22Rv1 (cell line): ENCODE results near the gene SQSTM1.

Experiments
- H3K27ac ChIP-seq: fragments of 450-650 bp; 2 replicates; pipeline ENCODE4 v1.5.1; 2017
- ZFX ChIP-seq: fragments of 450-650 bp; IDR thresholded peaks from 2 replicates; pipeline ENCODE4 v1.6.1; 2017; ENCODE audit warnings: antibody characterized with exemption, borderline replicate concordance
- TF ChIP-seq, protein P1 (sequence below): fragments of 450-650 bp; IDR thresholded peaks from 2 replicates; pipeline ENCODE4 v1.5.1; 2017; ENCODE audit warnings: mild to moderate bottlenecking

The SQSTM1 gene

DNA sequence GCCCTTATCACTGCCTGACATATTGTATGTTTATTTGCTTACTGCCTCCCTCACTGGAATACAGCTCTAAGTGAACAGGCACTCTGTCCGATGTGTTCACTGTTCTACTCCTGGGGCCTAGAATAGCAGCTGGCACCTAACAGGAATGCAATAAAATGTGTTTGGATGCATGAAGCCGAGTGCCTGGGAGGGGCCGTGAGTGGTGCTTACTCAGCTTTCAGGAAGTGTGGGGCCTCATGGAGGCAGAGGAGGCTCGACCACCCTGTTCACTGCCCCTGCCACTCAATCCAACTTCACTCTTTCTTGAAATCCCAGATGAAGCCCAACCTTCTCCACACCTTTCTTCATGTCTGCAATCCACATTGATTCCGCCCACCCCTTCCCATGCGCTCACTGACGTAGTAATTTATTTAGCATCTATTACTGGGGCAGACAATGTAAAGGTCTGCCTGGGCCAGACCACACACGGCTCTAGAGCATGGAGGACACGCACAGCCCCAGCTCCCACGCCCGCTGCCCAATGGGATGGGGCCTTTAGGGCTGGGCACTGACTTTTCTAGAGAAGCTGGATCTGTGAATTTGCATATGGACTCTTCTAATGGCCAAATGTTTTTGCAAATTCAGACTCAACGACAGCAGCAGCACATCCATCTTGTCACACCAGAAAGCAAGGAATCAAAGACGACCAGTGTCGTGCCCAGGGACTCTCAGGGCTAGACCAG is 65.6 kb downstream of the SQSTM1 start:
- H3K27ac ChIP-seq, result no peak overlapping the region
- no peak for TF ChIP-seq ZFX
- TF ChIP-seq, protein P1, sequence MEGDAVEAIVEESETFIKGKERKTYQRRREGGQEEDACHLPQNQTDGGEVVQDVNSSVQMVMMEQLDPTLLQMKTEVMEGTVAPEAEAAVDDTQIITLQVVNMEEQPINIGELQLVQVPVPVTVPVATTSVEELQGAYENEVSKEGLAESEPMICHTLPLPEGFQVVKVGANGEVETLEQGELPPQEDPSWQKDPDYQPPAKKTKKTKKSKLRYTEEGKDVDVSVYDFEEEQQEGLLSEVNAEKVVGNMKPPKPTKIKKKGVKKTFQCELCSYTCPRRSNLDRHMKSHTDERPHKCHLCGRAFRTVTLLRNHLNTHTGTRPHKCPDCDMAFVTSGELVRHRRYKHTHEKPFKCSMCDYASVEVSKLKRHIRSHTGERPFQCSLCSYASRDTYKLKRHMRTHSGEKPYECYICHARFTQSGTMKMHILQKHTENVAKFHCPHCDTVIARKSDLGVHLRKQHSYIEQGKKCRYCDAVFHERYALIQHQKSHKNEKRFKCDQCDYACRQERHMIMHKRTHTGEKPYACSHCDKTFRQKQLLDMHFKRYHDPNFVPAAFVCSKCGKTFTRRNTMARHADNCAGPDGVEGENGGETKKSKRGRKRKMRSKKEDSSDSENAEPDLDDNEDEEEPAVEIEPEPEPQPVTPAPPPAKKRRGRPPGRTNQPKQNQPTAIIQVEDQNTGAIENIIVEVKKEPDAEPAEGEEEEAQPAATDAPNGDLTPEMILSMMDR, result no peak

DNA sequence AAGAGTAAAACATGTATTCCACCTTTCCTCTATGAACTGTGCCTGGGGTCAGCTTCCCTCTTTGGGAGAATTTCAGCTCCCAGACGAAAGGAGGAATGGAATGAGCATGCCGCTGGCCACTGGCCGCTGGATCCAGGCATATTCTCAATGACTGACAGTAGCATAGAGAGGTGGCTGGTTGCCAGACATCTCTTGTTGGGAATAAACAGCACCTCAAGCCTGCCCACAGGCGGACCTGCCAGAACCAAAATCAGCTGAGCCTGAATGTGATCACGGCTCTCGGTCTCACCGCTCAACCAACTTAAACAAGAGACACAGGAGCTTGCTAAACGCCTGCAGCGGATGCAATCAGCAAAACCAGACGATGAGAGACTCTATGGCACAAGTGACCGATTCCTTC is 66.4 kb downstream of the SQSTM1 start:
- TF ChIP-seq ZFX, result no peak
- TF ChIP-seq, protein P1, result no peak
- H3K27ac ChIP-seq, result no peak overlapping the region
